NT2/D1 (cell line): ENCODE measurements around the gene PRDM15.

ENCODE experiments used
- DNase-seq: peaks from one replicate; pipeline ENCODE4 v3.0.0-alpha.2; 2011; ENCODE audit warnings: low read depth, low spot score
- H3K27me3 ChIP-seq: 2 replicates; pipeline ENCODE4 v1.6.0; 2011; ENCODE audit warnings: mild to moderate bottlenecking; ENCODE audit not compliant: insufficient read length, insufficient read depth
- H3K36me3 ChIP-seq: 2 replicates; pipeline ENCODE4 v1.6.1; 2011; ENCODE audit warnings: mild to moderate bottlenecking, low read length, mixed read lengths; ENCODE audit not compliant: insufficient read depth, insufficient read length
- H3K4me1 ChIP-seq: 2 replicates; pipeline ENCODE4 v1.5.1; 2011; ENCODE audit not compliant: insufficient read depth, insufficient read length
- H3K4me3 ChIP-seq: 2 replicates; pipeline ENCODE4 v1.5.1; 2011; ENCODE audit warnings: low read depth; ENCODE audit not compliant: insufficient read length
- H3K9ac ChIP-seq: 2 replicates; pipeline ENCODE4 v1.6.0; 2011; ENCODE audit warnings: low read depth; ENCODE audit not compliant: insufficient read length
- H3K9me3 ChIP-seq: 2 replicates; pipeline ENCODE4 v1.5.1; 2011; ENCODE audit warnings: mild to moderate bottlenecking, low read length; ENCODE audit not compliant: insufficient read depth
- SUZ12 ChIP-seq: IDR thresholded peaks from 2 replicates; pipeline ENCODE4 v1.6.1; 2011; ENCODE audit not compliant: insufficient read length, insufficient read depth; ENCODE audit errors: extremely low read depth
- YY1 ChIP-seq: IDR thresholded peaks from 2 replicates; pipeline ENCODE4 v1.6.1; 2011; ENCODE audit not compliant: insufficient read length, insufficient read depth
- ZNF274 ChIP-seq: IDR thresholded peaks from 2 replicates; pipeline ENCODE4 v1.6.1; 2011; ENCODE audit warnings: mild to moderate bottlenecking, low read depth, low read length

The PRDM15 gene

DNA sequence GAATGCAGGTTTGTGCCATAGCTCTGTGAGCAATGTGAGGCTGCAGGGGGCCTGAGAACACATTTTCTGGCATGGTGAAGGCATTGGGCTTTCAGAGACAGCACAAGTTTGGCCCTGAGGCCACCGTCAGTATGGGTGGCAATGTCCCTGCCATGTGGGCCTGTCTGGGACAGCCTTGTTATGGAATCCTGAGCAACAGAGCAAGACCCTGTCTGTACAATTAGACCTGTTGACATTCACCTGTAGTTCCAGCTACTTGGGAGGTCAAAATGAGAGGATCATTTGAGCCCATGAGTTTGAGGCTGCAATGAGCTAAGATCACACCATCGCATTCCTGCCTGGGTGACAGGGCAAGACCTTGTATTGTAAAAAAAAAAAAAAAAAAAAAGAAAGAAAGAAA is 35.6 kb downstream of the PRDM15 start:
- peaks cover 15% of the 10 kb centered on the region for H3K9me3 ChIP-seq
- H3K4me1 ChIP-seq: peaks cover 9% of the 10 kb centered on the region
- no peak for TF ChIP-seq SUZ12
- TF ChIP-seq YY1: no peak
- TF ChIP-seq ZNF274: no peak
- no peak overlapping the region for H3K9ac ChIP-seq
- no peaks in the 10 kb centered on the region for H3K27me3 ChIP-seq
- no peak for DNase-seq
- H3K4me3 ChIP-seq: no peak overlapping the region
- H3K36me3 ChIP-seq: peaks cover 11% of the 10 kb centered on the region

DNA sequence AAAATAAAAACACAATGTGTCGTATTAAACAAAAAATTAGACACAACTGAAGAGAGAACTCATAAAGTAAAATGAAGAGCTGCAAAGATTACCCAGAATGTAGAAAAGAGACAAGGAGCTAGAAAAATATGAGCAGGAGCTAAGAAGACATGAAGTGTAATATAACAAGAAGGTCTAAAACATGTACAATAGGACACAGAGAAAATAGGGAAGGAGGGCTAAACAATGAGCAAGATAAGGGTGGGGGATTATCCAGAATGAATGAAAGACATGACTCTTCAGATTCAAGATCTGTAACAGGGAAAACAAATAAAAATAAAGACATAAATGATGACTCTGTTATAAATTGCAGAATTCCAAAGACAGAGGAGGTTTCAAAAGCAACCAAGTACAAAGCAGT is 38.3 kb downstream of the PRDM15 start:
- H3K36me3 ChIP-seq: peaks cover 19% of the 10 kb centered on the region
- no peak overlapping the region for H3K4me3 ChIP-seq
- no peaks in the 10 kb centered on the region for H3K27me3 ChIP-seq
- H3K9me3 ChIP-seq: peaks cover 15% of the 10 kb centered on the region
- H3K4me1 ChIP-seq: peaks cover 8% of the 10 kb centered on the region
- TF ChIP-seq ZNF274 (no peak), SUZ12 (no peak), YY1 (no peak)
- no peak overlapping the region for H3K9ac ChIP-seq
- DNase-seq: no peak

GRCh38 chr21:41839387-41840000 is 39.6 kb downstream of the PRDM15 start:
- peaks cover 15% of the 10 kb centered on the region for H3K9me3 ChIP-seq
- peaks cover 31% of the 10 kb centered on the region for H3K36me3 ChIP-seq
- peaks cover 12% of the 10 kb centered on the region for H3K4me1 ChIP-seq
- no peak for DNase-seq
- no peak overlapping the region for H3K4me3 ChIP-seq
- no peak overlapping the region for H3K9ac ChIP-seq
- TF ChIP-seq SUZ12 (no peak), YY1 (no peak), ZNF274 (no peak)
- H3K27me3 ChIP-seq: no peaks in the 10 kb centered on the region

- peaks cover 15% of the 10 kb centered on the region for H3K9me3 ChIP-seq
- H3K36me3 ChIP-seq: peaks cover 44% of the 10 kb centered on the region
- H3K4me1 ChIP-seq: peaks cover 12% of the 10 kb centered on the region
- TF ChIP-seq SUZ12: no peak
- no peak for TF ChIP-seq ZNF274
- no peak for TF ChIP-seq YY1
- no peaks in the 10 kb centered on the region for H3K27me3 ChIP-seq
- H3K4me3 ChIP-seq: no peak overlapping the region
- DNase-seq: no peak
- H3K9ac ChIP-seq: no peak overlapping the region
Measured at GRCh38 chr21:41837756-41838297, 41.3 kb downstream of the PRDM15 start.

GRCh38 chr21:41836166-41837015 is 42.8 kb downstream of the PRDM15 start:
- TF ChIP-seq ZNF274: no peak
- Histone ChIP-seq H3K36me3 (peaks cover 57% of the 10 kb centered on the region), H3K9me3 (peaks cover 8% of the 10 kb centered on the region), H3K27me3 (no peaks in the 10 kb centered on the region), H3K9ac (no peak overlapping the region), H3K4me1 (peaks cover 12% of the 10 kb centered on the region), H3K4me3 (no peak overlapping the region)
- peak; percentile 5 for DNase-seq

GRCh38 chr21:41835711-41836154 is 43.4 kb downstream of the PRDM15 start:
- H3K4me3 ChIP-seq: no peak overlapping the region
- TF ChIP-seq SUZ12 (no peak), ZNF274 (no peak), YY1 (no peak)
- peaks cover 1% of the 10 kb centered on the region for H3K9me3 ChIP-seq
- H3K27me3 ChIP-seq: no peaks in the 10 kb centered on the region
- DNase-seq: no peak
- H3K4me1 ChIP-seq: peaks cover 12% of the 10 kb centered on the region
- peaks cover 60% of the 10 kb centered on the region for H3K36me3 ChIP-seq
- H3K9ac ChIP-seq: no peak overlapping the region

- TF ChIP-seq SUZ12 (no peak), YY1 (no peak), ZNF274 (no peak)
- Histone ChIP-seq H3K27me3 (no peaks in the 10 kb centered on the region), H3K36me3 (peaks cover 60% of the 10 kb centered on the region), H3K4me3 (no peak overlapping the region), H3K9ac (no peak overlapping the region), H3K9me3 (no peaks in the 10 kb centered on the region), H3K4me1 (peaks cover 12% of the 10 kb centered on the region)
- no peak for DNase-seq
Measured at GRCh38 chr21:41834926-41835663, 44.0 kb downstream of the PRDM15 start.
